GM12878 (cell line): ENCODE measurements around the gene GNA14. TPM values are rescaled to one million over a fixed set of nuclear protein-coding genes. Genes with fewer than 3 reads are reported as not detected.
A peak's percentile ranks its signal among the peaks of the same experiment; 100 is the strongest.

Source experiments
- ATAC-seq: fragments of 200-7000 bp; cut with Tn5 transposase; 3 replicates; pipeline ENCODE4 v1.9.1; 2020; ENCODE audit warnings: mild to moderate bottlenecking, moderate library complexity
- BruUV-seq: library from RNA; stranded (reverse); fragments of 400-500 nt; replicated peaks from 2 replicates; lab custom pipeline; 2021; lab: Mats Ljungman, UMichigan
- CTCF ChIA-PET: fragments of 300-600 bp; sonication (Branson Sonifier 250); formaldehyde crosslinking; extraction: SDS; loops from one replicate; lab custom pipeline; 2021; ENCODE audit warnings: inconsistent platforms; lab: Yijun Ruan, JAX
- POLR2A ChIA-PET: fragments of 350-600 bp; formaldehyde crosslinking; extraction: SDS; loops from one replicate; lab custom pipeline; 2021; ENCODE audit warnings: inconsistent platforms; lab: Charles Lee
- RAD21 ChIA-PET: fragments of 300-600 bp; sonication (Branson Sonifier 250); formaldehyde crosslinking; loops from one replicate; lab custom pipeline; 2023; ENCODE audit warnings: antibody characterized with exemption; ENCODE audit not compliant: unreplicated experiment; lab: Charles Lee
- SMC1A ChIA-PET: fragments of 300-600 bp; sonication (Branson Sonifier 250); formaldehyde crosslinking; loops from one replicate; lab custom pipeline; 2023; ENCODE audit not compliant: unreplicated experiment, uncharacterized antibody; lab: Charles Lee
- DNase-seq: peaks from one replicate; pipeline ENCODE4 v3.0.0-alpha.2; 2011; ENCODE audit warnings: low read depth, low spot score
- FAIRE-seq: peaks from 3 replicates; lab custom pipeline; 2011; peaks lifted over from hg19 to GRCh38; lab: Jason Lieb, UNC
- H2AFZ ChIP-seq: 2 replicates; pipeline ENCODE4 v1.6.0; 2011; ENCODE audit warnings: low read depth, low read length, control low read depth; ENCODE audit not compliant: control insufficient read depth
- H3K27ac ChIP-seq: 2 replicates; pipeline ENCODE4 v1.5.1; 2011; ENCODE audit warnings: control low read depth; ENCODE audit not compliant: control insufficient read depth, insufficient read depth
- H3K27me3 ChIP-seq, 2 experiments: replicated peaks in 1 of 2; 2 replicates each; pipeline versions ENCODE4 v1.6.0 to v1.6.1; 2011; ENCODE audit warnings: low read length in 1 of 2; ENCODE audit not compliant: control insufficient read depth in 2 of 2, insufficient read depth in 2 of 2
- H3K36me3 ChIP-seq, 2 experiments: 2 replicates each; pipeline ENCODE4 v1.5.1; 2011; ENCODE audit warnings: low read length in 1 of 2; ENCODE audit not compliant: control insufficient read depth in 2 of 2, insufficient read depth in 2 of 2
- H3K4me1 ChIP-seq: 2 replicates; pipeline ENCODE4 v1.6.1; 2011; ENCODE audit warnings: mild to moderate bottlenecking, low read length, moderate library complexity, mixed read lengths; ENCODE audit not compliant: control insufficient read depth, insufficient read depth
- H3K4me2 ChIP-seq: 2 replicates; pipeline ENCODE4 v1.6.0; 2011; ENCODE audit warnings: control low read depth; ENCODE audit not compliant: control insufficient read depth, insufficient read depth
- H3K4me3 ChIP-seq: fragments of 200-600 bp; sonication (generic); 2 replicates; pipeline ENCODE4 v1.5.1; 2016
- H3K79me2 ChIP-seq: 2 replicates; pipeline ENCODE4 v1.6.0; 2011; ENCODE audit warnings: low read length; ENCODE audit not compliant: control insufficient read depth, insufficient read depth
- H3K9ac ChIP-seq: 2 replicates; pipeline ENCODE4 v1.8.0; 2011; ENCODE audit warnings: low read length, control low read depth, mixed read lengths; ENCODE audit not compliant: control insufficient read depth, insufficient read depth
- H3K9me3 ChIP-seq: replicated peaks from 3 replicates; pipeline ENCODE4 v1.5.1; 2011; ENCODE audit warnings: mild to moderate bottlenecking, low read length; ENCODE audit not compliant: control insufficient read depth, insufficient read depth
- H4K20me1 ChIP-seq: 2 replicates; pipeline ENCODE4 v1.6.0; 2011; ENCODE audit not compliant: control insufficient read depth, insufficient read depth
- CTCF ChIP-seq, 3 experiments: IDR thresholded peaks in 2 of 3; conservative IDR thresholded peaks in 1 of 3; 2 replicates each; pipeline ENCODE4 v1.5.1; 2011; ENCODE audit warnings: low read depth in 3 of 3, low read length in 3 of 3, mild to moderate bottlenecking in 3 of 3, control low read depth in 2 of 3, moderate library complexity in 2 of 3, inconsistent platforms in 1 of 3, mixed read lengths in 1 of 3; ENCODE audit not compliant: control insufficient read depth in 2 of 3, insufficient read depth in 1 of 3; ENCODE audit errors: extremely low read depth in 1 of 3
- PKNOX1 ChIP-seq: fragments of 450-650 bp; IDR thresholded peaks from 2 replicates; pipeline ENCODE4 v1.6.1; 2016; ENCODE audit warnings: mild to moderate bottlenecking
- RAD21 ChIP-seq: IDR thresholded peaks from 2 replicates; pipeline ENCODE4 v1.6.1; 2011; ENCODE audit warnings: mild to moderate bottlenecking, low read depth, low read length, moderate library complexity; ENCODE audit not compliant: insufficient read depth
- SMC3 ChIP-seq: IDR thresholded peaks from 2 replicates; pipeline ENCODE4 v1.6.1; 2011; ENCODE audit warnings: low read length, improper control_type of control experiment, borderline replicate concordance
- USF1 ChIP-seq: IDR thresholded peaks from 2 replicates; pipeline ENCODE4 v1.6.1; 2011; ENCODE audit warnings: borderline replicate concordance, low read depth, mild to moderate bottlenecking, moderate library complexity, mixed read lengths, low read length; ENCODE audit not compliant: insufficient read depth; ENCODE audit errors: extremely low read length
- WGBS: methylation state at CpG from one replicate; pipeline ENCODE4 v1.1.6; 2016; ENCODE audit warnings: low lambda C conversion rate; ENCODE audit not compliant: insufficient replicate concordance, insufficient coverage; ENCODE audit errors: missing lambda C conversion rate; 5-methylcytosine and 5-hydroxymethylcytosine counted together
- in situ Hi-C: fragments of 300-500 bp; cut with MboI; formaldehyde crosslinking; loops from 9 replicates; pipeline ENCODE4 v1.14.3; 2018; ENCODE audit warnings: mixed read lengths
- intact Hi-C: fragments of 100-400 bp; cut with micrococcal nuclease; formaldehyde crosslinking; loops from one replicate; pipeline ENCODE4 v1.14.2; 2022; ENCODE audit not compliant: unreplicated experiment
- polyA plus RNA-seq, 11 experiments: library from polyadenylated mRNA; depleted of rRNA in 4 of 11; unstranded in 6 of 11; stranded (reverse) in 5 of 11; fragments of >200 nt; fragmentation: Nextera tagmentation in 4 of 11; fragmentation: Illumina TruSeq in 1 of 11; extraction: Ambion mirVana in 4 of 11; extraction: Trizol in 1 of 11; gene quantifications; 1 replicate in 1 of 11; 2 replicates in 10 of 11; pipeline versions ENCODE4 v1.2.1 to v1.2.3, GENCODE V29; 2011 to 2016; ENCODE audit warnings: inconsistent platforms in 2 of 11, missing spikeins in 2 of 11, low read depth in 1 of 11
- total RNA-seq, 4 experiments: library from RNA; depleted of rRNA in 3 of 4; stranded (reverse); fragments of >200 nt in 3 of 4; fragmentation: Illumina TruSeq in 1 of 4; extraction: Trizol in 1 of 4; gene quantifications; 2 replicates each; pipeline versions ENCODE4 v1.2.1 to v1.2.3, GENCODE V29; 2013 to 2021

The GNA14 gene
- total and polyA plus RNA-seq, 10 of the 15 experiments (the other 5 are each of a cell fraction or from before 2014, with no cell fraction given), result 0.17 TPM; not detected in 9

GRCh38 chr9:77455312-77455927, 192.7 kb downstream of the GNA14 start:
- 31% methylated on average over 8 of the region's 8 CpGs for WGBS
- no TSS peak for BruUV-seq
- H2AFZ ChIP-seq, result no peak overlapping the region

More at GRCh38 chr9:77455312-77455927, 192.7 kb downstream of the GNA14 start:
- DNase-seq, result no peak
- H3K27ac ChIP-seq, result no peak overlapping the region
- intact Hi-C loops, result loop anchor here (2.0 to 10.0 kb wide), 5 partner anchors 33 to 667 kb away; partner anchors contain the start of gene GNAQ
- no peaks in the 10 kb centered on the region for H3K9me3 ChIP-seq
- H3K4me3 ChIP-seq, result no peak overlapping the region
- ATAC-seq, result peak; percentile 71
- H3K4me1 ChIP-seq, result no peaks in the 10 kb centered on the region
- in situ Hi-C loops, result no loop called here
- no peaks in the 10 kb centered on the region for H3K36me3 ChIP-seq
- no peak overlapping the region for H3K4me2 ChIP-seq
- TF ChIP-seq CTCF (IDR thresholded peaks at IDR 0.05 in 2 of 3, conservative IDR thresholded peaks at IDR 0.05 in 1 of 3; ENCODE audit: control insufficient read depth in 2 of 3, extremely low read depth in 1 of 3, insufficient read depth in 1 of 3, low read depth in 3 of 3, low read length in 3 of 3) (peak; percentile 54 to 74 (median 60)), USF1 (no peak), RAD21 (peak; percentile 32; the same call in 1 of the 2 replicates), PKNOX1 (peak; percentile 43), SMC3 (peak; percentile 44; the same call in 1 of the 2 replicates)
- TF ChIP-seq, all 136 proteins: peak for 4
- POLR2A ChIA-PET, result no interaction called here
- Histone ChIP-seq H4K20me1 (no peaks in the 10 kb centered on the region), H3K27me3 (no peaks in the 10 kb centered on the region; a peak in 2 of 4 replicates), H3K9ac (no peak overlapping the region), H3K79me2 (no peaks in the 10 kb centered on the region)
- CTCF ChIA-PET, result interaction anchor here (0.9 to 7.1 kb wide), 28 partner anchors 8 to 760 kb away, joined by 3 to 79 read pairs (median 6); no protein-coding TSS in a partner anchor
- peak; percentile 44 for FAIRE-seq
- RAD21 ChIA-PET, result no interaction called here
- SMC1A ChIA-PET, result interaction anchor here (1.0 to 3.3 kb wide), 8 partner anchors 13 to 760 kb away, joined by 3 to 17 read pairs (median 6); no protein-coding TSS in a partner anchor
